ENCODE results near the gene ZNF619. TPM values are rescaled to one million over a fixed set of nuclear protein-coding genes. Genes with fewer than 3 reads are reported as not detected.

ZNF619 gene
- total and polyA plus RNA-seq, 2 of the 13 experiments (the other 11 are each of a cell fraction or from before 2014, with no cell fraction given) = 0.83 to 5.2 TPM

DNA sequence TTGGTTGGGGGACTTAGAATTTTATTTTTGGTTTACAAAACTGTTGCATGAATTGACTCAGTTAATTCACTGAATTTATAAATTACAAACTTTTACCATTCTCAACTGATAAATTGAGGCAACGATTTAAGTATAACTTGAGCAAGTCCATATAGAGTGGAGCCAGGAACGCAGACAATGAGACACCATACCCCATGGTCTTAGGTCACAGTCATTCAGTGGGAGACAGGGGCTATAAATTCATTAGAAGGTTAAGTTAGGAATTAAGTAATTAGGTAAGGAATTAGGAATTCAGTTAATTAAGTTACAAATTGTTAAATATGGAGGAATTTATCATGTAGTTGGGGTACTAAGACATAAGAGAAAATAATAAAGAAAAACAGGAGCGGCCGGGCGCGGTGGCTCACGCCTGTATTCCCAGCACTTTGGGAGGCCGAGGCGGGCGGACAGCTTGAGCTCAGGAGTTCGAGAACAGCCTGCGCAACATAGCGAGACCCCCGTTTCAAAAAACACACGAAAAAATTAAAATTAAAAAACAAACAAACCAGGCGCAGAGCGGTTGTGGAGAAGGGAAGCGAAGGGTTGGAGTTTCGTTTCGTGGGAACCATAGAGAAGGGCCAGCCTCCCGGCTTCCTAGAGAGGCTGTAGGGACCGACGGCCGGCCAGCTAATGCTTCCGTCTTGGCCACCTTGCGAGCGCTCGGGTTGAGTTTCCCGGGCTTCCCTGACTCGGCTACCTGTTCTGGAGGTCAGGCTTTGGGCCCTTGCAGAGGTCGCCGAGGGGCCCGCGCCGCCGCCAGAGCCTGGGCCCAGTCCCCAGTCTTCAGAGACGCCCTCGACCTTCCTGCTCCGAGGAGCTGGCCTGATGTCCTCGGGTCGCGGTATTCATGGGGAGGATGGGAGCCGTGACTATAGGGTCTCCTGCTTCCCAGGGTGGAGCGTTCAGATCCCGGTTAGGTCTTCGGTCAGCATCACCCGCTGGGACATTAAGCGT, at the start of gene ZNF619 (continued):
- TF ChIP-seq, protein P1, sequence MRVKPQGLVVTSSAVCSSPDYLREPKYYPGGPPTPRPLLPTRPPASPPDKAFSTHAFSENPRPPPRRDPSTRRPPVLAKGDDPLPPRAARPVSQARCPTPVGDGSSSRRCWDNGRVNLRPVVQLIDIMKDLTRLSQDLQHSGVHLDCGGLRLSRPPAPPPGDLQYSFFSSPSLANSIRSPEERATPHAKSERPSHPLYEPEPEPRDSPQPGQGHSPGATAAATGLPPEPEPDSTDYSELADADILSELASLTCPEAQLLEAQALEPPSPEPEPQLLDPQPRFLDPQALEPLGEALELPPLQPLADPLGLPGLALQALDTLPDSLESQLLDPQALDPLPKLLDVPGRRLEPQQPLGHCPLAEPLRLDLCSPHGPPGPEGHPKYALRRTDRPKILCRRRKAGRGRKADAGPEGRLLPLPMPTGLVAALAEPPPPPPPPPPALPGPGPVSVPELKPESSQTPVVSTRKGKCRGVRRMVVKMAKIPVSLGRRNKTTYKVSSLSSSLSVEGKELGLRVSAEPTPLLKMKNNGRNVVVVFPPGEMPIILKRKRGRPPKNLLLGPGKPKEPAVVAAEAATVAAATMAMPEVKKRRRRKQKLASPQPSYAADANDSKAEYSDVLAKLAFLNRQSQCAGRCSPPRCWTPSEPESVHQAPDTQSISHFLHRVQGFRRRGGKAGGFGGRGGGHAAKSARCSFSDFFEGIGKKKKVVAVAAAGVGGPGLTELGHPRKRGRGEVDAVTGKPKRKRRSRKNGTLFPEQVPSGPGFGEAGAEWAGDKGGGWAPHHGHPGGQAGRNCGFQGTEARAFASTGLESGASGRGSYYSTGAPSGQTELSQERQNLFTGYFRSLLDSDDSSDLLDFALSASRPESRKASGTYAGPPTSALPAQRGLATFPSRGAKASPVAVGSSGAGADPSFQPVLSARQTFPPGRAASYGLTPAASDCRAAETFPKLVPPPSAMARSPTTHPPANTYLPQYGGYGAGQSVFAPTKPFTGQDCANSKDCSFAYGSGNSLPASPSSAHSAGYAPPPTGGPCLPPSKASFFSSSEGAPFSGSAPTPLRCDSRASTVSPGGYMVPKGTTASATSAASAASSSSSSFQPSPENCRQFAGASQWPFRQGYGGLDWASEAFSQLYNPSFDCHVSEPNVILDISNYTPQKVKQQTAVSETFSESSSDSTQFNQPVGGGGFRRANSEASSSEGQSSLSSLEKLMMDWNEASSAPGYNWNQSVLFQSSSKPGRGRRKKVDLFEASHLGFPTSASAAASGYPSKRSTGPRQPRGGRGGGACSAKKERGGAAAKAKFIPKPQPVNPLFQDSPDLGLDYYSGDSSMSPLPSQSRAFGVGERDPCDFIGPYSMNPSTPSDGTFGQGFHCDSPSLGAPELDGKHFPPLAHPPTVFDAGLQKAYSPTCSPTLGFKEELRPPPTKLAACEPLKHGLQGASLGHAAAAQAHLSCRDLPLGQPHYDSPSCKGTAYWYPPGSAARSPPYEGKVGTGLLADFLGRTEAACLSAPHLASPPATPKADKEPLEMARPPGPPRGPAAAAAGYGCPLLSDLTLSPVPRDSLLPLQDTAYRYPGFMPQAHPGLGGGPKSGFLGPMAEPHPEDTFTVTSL (CRISPR knock-in tag; IDR thresholded peaks at IDR 0.05; ENCODE audit: borderline replicate concordance) = peak; percentile 21; the same call in 1 of the 2 replicates
- 0 out of 2 replicates have a peak, but pooled peaks have one; percentile 68 for TF ChIP-seq SMAD1 (CRISPR knock-in tag; IDR thresholded peaks at IDR 0.05; ENCODE audit: borderline replicate concordance, low read depth)
- TF ChIP-seq KMT2A (CRISPR knock-in tag; IDR thresholded peaks at IDR 0.05) = peak; percentile 68
- TF ChIP-seq KDM5B (CRISPR knock-in tag; IDR thresholded peaks at IDR 0.05; ENCODE audit: borderline replicate concordance) = peak; percentile 36; the same call in 1 of the 2 replicates
- TF ChIP-seq, protein P2, sequence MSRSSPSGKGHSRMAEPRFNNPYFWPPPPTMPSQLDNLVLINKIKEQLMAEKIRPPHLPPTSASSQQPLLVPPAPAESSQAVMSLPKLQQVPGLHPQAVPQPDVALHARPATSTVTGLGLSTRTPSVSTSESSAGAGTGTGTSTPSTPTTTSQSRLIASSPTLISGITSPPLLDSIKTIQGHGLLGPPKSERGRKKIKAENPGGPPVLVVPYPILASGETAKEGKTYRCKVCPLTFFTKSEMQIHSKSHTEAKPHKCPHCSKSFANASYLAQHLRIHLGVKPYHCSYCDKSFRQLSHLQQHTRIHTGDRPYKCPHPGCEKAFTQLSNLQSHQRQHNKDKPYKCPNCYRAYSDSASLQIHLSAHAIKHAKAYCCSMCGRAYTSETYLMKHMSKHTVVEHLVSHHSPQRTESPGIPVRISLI (CRISPR knock-in tag; IDR thresholded peaks at IDR 0.05; ENCODE audit: borderline replicate concordance) = no peak
- TF ChIP-seq, protein P3, sequence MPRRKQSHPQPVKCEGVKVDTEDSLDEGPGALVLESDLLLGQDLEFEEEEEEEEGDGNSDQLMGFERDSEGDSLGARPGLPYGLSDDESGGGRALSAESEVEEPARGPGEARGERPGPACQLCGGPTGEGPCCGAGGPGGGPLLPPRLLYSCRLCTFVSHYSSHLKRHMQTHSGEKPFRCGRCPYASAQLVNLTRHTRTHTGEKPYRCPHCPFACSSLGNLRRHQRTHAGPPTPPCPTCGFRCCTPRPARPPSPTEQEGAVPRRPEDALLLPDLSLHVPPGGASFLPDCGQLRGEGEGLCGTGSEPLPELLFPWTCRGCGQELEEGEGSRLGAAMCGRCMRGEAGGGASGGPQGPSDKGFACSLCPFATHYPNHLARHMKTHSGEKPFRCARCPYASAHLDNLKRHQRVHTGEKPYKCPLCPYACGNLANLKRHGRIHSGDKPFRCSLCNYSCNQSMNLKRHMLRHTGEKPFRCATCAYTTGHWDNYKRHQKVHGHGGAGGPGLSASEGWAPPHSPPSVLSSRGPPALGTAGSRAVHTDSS (CRISPR knock-in tag; conservative IDR thresholded peaks at IDR 0.05) = no peak
- TF ChIP-seq ZFP82 (CRISPR knock-in tag; IDR thresholded peaks at IDR 0.05; ENCODE audit: borderline replicate concordance) = no peak
- peak; percentile 30 for TF ChIP-seq AGO2 (optimal IDR thresholded peaks at IDR 0.05; ENCODE audit: low read depth, low read length)
- TF ChIP-seq ZNF331 (CRISPR knock-in tag; IDR thresholded peaks at IDR 0.05) = 0 out of 2 replicates have a peak, but pooled peaks have one; percentile 32
- peak; percentile 69; the same call in 1 of the 2 replicates for TF ChIP-seq ZSCAN29 (CRISPR knock-in tag; conservative IDR thresholded peaks at IDR 0.05)
- peak; percentile 67 for TF ChIP-seq TBX2 (CRISPR knock-in tag; IDR thresholded peaks at IDR 0.05; ENCODE audit: borderline replicate concordance)
- TF ChIP-seq MATR3 (CRISPR knock-in tag; IDR thresholded peaks at IDR 0.05) = no peak
- TF ChIP-seq SP140L (CRISPR knock-in tag; IDR thresholded peaks at IDR 0.05; ENCODE audit: borderline replicate concordance) = no peak
- peak; percentile 87 for TF ChIP-seq PHF8 (CRISPR knock-in tag; IDR thresholded peaks at IDR 0.05)
- peak; percentile 89 for TF ChIP-seq ZFY (CRISPR knock-in tag; IDR thresholded peaks at IDR 0.05)
- 0 out of 2 replicates have a peak, but pooled peaks have one; percentile 34 for TF ChIP-seq E2F1 (CRISPR knock-in tag; IDR thresholded peaks at IDR 0.05)

Measured in HepG2 (cell line).